Measurements from ENCODE around the gene ARHGEF19. TPM values are rescaled to one million over a fixed set of nuclear protein-coding genes. Genes with fewer than 3 reads are reported as not detected.

ARHGEF19 gene
- total and polyA plus RNA-seq, 2 experiments from 2014 or later, result 21.0 to 24.8 TPM

DNA sequence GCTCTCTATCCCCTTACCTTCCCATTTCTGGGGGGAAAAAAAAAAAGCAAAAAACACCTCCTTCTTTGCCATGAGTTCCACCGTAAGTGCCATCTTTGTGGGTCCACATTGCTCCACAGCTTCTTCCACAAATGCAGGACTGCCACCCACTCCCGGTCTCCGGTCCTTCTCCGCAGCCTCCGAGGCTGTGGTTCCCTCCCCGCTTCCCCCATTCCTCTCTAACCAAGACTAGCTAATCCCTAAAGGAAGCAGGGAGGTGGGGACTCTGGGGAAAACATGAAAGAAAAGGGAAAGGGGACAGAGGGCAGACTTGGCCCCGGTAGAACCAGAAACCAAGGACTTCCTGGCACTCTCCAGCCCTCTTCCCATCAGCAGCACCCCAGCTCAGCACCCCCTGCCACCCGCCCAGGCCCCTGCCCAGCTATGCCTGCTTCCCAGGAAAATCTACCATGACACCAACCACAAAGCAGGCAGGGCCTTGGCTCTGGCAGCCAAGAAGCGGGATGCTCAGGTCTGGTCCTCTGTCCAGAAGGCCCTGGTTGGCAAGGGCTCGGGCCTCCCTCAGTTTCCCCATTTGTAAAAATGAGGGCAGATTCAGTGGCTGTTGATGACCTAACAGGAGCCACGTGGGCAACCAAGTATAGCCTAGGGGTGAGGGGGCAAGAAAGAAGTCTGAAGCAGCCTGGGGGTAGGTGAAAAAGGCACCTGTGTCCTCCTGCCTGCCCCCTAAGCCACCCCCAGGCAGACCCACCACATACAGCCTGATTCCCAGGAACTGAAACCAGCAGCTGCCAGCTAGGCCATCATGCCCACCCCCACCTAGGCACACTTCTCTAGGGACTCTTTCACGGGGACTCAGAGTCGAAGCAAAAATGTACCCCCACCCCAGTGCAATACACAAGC lies 59.1 kb downstream of the ARHGEF19 start:
- Histone ChIP-seq H2AFZ (no peak overlapping the region), H3K4me2 (peak overlapping the region; percentile 97), H3K4me3 (peak overlapping the region; percentile 42), H3K36me3 (replicated peaks; ENCODE audit: insufficient read depth, low read depth) (no peaks in the 10 kb centered on the region), H3K27me3 (no peaks in the 10 kb centered on the region), H3K4me1 (ENCODE audit: insufficient read depth) (peaks cover 50% of the 10 kb centered on the region), H4K20me1 (ENCODE audit: insufficient read depth, poor library complexity, severe bottlenecking) (no peaks in the 10 kb centered on the region), H3K79me2 (peaks cover 58% of the 10 kb centered on the region), H3K9me3 (ENCODE audit: low read depth) (no peaks in the 10 kb centered on the region), H3K9me2 (replicated peaks; ENCODE audit: insufficient read depth) (no peaks in the 10 kb centered on the region), H3K27ac (peak overlapping the region; percentile 95)
- TF ChIP-seq EZH2 (IDR thresholded peaks at IDR 0.05; ENCODE audit: borderline replicate concordance), result no peak
- TF ChIP-seq CTCF (IDR thresholded peaks at IDR 0.05; ENCODE audit: poor library complexity), result no peak
- TF ChIP-seq EZH2phosphoT487 (IDR thresholded peaks at IDR 0.05; ENCODE audit: low read depth, severe bottlenecking, unreplicated experiment), result no peak
- DNase-seq (ENCODE audit: low spot score), result no peak
- 43% methylated on average over 11 of the region's 13 CpGs for WGBS (ENCODE audit: low lambda C conversion rate, missing lambda C conversion rate)

DNA sequence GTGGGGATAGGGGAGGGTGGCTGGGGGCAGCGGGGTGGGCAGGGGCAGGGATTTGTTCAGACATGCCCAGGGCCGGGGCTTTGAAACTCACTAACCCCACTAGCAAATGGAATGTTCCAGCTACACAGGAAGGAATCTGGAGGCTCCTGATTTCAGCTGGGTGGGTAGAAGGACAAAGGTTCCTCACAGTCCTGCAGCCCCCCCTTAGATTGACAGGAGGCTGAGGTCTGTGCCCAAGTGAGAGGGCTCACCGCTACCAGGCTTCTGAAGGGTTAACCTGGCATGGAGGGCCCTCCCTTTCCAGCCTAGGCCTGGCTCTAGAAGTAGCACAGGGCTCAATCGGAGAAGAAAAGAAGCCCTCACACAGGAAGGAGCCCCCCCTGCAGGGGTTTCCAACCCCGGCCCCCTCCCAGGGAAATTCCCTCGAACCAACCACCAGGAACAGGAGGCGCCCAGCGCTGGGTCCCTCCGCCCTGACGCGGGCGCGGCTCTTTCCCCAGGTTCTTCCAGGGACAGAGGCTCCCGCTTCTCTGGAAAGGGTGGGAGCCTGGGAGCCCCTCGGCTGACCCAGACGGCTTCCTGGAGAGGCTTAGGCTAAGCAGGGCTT lies 59.9 kb downstream of the ARHGEF19 start:
- H3K9me3 ChIP-seq (ENCODE audit: low read depth), result no peaks in the 10 kb centered on the region
- H3K27ac ChIP-seq, result peak overlapping the region; percentile 95
- H2AFZ ChIP-seq, result no peak overlapping the region
- peaks cover 64% of the 10 kb centered on the region for H3K79me2 ChIP-seq
- no peak for TF ChIP-seq EZH2 (IDR thresholded peaks at IDR 0.05; ENCODE audit: borderline replicate concordance)
- no peak for TF ChIP-seq CTCF (IDR thresholded peaks at IDR 0.05; ENCODE audit: poor library complexity)
- TF ChIP-seq EZH2phosphoT487 (IDR thresholded peaks at IDR 0.05; ENCODE audit: low read depth, severe bottlenecking, unreplicated experiment), result no peak
- peak; percentile 53 for DNase-seq (ENCODE audit: low spot score)
- 45% methylated on average over 14 of the region's 16 CpGs for WGBS (ENCODE audit: low lambda C conversion rate, missing lambda C conversion rate)
- H3K4me3 ChIP-seq, result no peak overlapping the region
- H3K4me1 ChIP-seq (ENCODE audit: insufficient read depth), result peaks cover 50% of the 10 kb centered on the region
- H3K27me3 ChIP-seq, result no peaks in the 10 kb centered on the region
- H3K9me2 ChIP-seq (replicated peaks; ENCODE audit: insufficient read depth), result no peaks in the 10 kb centered on the region
- H3K4me2 ChIP-seq, result peak overlapping the region; percentile 97
- no peaks in the 10 kb centered on the region for H3K36me3 ChIP-seq (replicated peaks; ENCODE audit: insufficient read depth, low read depth)
- no peaks in the 10 kb centered on the region for H4K20me1 ChIP-seq (ENCODE audit: insufficient read depth, poor library complexity, severe bottlenecking)

- H3K36me3 ChIP-seq (replicated peaks; ENCODE audit: insufficient read depth, low read depth), result no peaks in the 10 kb centered on the region
- no peak overlapping the region for H2AFZ ChIP-seq
- H3K4me1 ChIP-seq (ENCODE audit: insufficient read depth), result peaks cover 56% of the 10 kb centered on the region
- DNase-seq (ENCODE audit: low spot score), result no peak
- TF ChIP-seq CTCF (IDR thresholded peaks at IDR 0.05; ENCODE audit: poor library complexity), result no peak
- TF ChIP-seq EZH2phosphoT487 (IDR thresholded peaks at IDR 0.05; ENCODE audit: low read depth, severe bottlenecking, unreplicated experiment), result no peak
- H3K27me3 ChIP-seq, result no peaks in the 10 kb centered on the region
- no peaks in the 10 kb centered on the region for H3K9me2 ChIP-seq (replicated peaks; ENCODE audit: insufficient read depth)
- H4K20me1 ChIP-seq (ENCODE audit: insufficient read depth, poor library complexity, severe bottlenecking), result no peaks in the 10 kb centered on the region
- 93% methylated on average over 4 of the region's 4 CpGs for WGBS (ENCODE audit: low lambda C conversion rate, missing lambda C conversion rate)
- H3K79me2 ChIP-seq, result peaks cover 69% of the 10 kb centered on the region
- H3K4me2 ChIP-seq, result peak overlapping the region; percentile 97
- H3K9me3 ChIP-seq (ENCODE audit: low read depth), result no peaks in the 10 kb centered on the region
- H3K4me3 ChIP-seq, result no peak overlapping the region
- H3K27ac ChIP-seq, result peak overlapping the region; percentile 55
Observed at GRCh38 chr1:16151995-16152384, 60.5 kb downstream of the ARHGEF19 start.
